ENCODE measurements around the gene SIRPB2. TPM values are rescaled to one million over a fixed set of nuclear protein-coding genes. Genes with fewer than 3 reads are reported as not detected.
A peak's percentile ranks its signal among the peaks of the same experiment; 100 is the strongest.

Gene SIRPB2
- total RNA-seq, 1 experiment from 2014 or later = 7.1 TPM

- TF ChIP-seq CTCF (conservative IDR thresholded peaks at IDR 0.05) (no peak), EZH2 (IDR thresholded peaks at IDR 0.05; ENCODE audit: low read depth) (no peak)
- intact Hi-C loops (cut with micrococcal nuclease; ENCODE audit: unreplicated experiment) = loop anchor here (1.0 kb wide), 2 partner anchors 10 to 11 kb away; no protein-coding TSS in a partner anchor
- Histone ChIP-seq H3K4me3 (peak overlapping the region; percentile 32), H2AFZ (peak overlapping the region; percentile 69; the same call in 1 of the 2 replicates), H3K27me3 (ENCODE audit: insufficient read depth, low read depth) (no peaks in the 10 kb centered on the region), H3F3A (ENCODE audit: insufficient read depth, low read depth) (peaks cover 59% of the 10 kb centered on the region), H3K79me2 (ENCODE audit: low read depth) (no peaks in the 10 kb centered on the region), H3K9me2 (ENCODE audit: insufficient read depth) (no peaks in the 10 kb centered on the region), H3K36me3 (ENCODE audit: low read depth) (no peaks in the 10 kb centered on the region), H3K27ac (peak overlapping the region; percentile 97), H3K4me1 (replicated peaks; ENCODE audit: insufficient read depth) (peaks cover 59% of the 10 kb centered on the region), H4K20me1 (ENCODE audit: insufficient read depth) (no peaks in the 10 kb centered on the region), H3K9me3 (ENCODE audit: insufficient read depth, low read depth) (peaks cover 13% of the 10 kb centered on the region), H3K4me2 (peak overlapping the region; percentile 78)
- no peak for DNase-seq
- ChIA-PET CTCF (interaction anchor here (1.6 kb wide), 1 partner anchor 15 kb away, joined by 6 read pairs; no protein-coding TSS in a partner anchor), POLR2A (ENCODE audit: unreplicated experiment) (interaction anchor here (0.6 to 1.0 kb wide), 4 partner anchors 10 to 982 kb away, joined by 3 to 5 read pairs (median 4); no protein-coding TSS in a partner anchor)
- BruUV-seq (replicated peaks) = TSS peak; percentile 97
Observed at GRCh38 chr20:1489325-1489724, 1.9 kb downstream of the SIRPB2 start.

DNA sequence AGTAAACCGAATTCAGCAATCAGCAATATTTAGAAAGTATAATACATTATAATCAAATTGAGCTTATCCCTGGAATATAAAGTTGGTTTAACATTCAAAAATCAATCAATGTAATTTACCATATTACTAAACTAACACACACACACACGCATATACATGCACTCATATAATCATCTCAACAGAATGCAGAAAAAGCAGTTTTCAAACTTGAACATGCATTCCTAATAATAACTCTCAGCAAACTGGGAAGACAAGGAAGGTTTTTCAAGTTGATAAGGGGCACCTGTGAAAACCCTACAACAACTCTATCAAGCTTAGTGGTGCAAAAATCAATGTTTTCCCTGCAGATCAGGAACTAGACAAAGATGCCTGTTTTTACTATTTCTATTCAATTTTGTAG is 4.7 kb downstream of the SIRPB2 start:
- TF ChIP-seq EZH2 (IDR thresholded peaks at IDR 0.05; ENCODE audit: low read depth) (no peak), CTCF (conservative IDR thresholded peaks at IDR 0.05) (no peak)
- CTCF ChIA-PET = interaction anchor here (0.6 kb wide), 1 partner anchor 9 kb away, joined by 4 read pairs; no protein-coding TSS in a partner anchor
- no peak for DNase-seq
- no peak overlapping the region for H2AFZ ChIP-seq
- no peak overlapping the region for H3K27ac ChIP-seq
- BruUV-seq (replicated peaks) = no TSS peak
- peaks cover 52% of the 10 kb centered on the region for H3F3A ChIP-seq (ENCODE audit: insufficient read depth, low read depth)
- H3K9me3 ChIP-seq (ENCODE audit: insufficient read depth, low read depth) = peaks cover 13% of the 10 kb centered on the region
- no peaks in the 10 kb centered on the region for H4K20me1 ChIP-seq (ENCODE audit: insufficient read depth)
- H3K9me2 ChIP-seq (ENCODE audit: insufficient read depth) = no peaks in the 10 kb centered on the region
- H3K36me3 ChIP-seq (ENCODE audit: low read depth) = no peaks in the 10 kb centered on the region
- no peak overlapping the region for H3K4me3 ChIP-seq
- H3K79me2 ChIP-seq (ENCODE audit: low read depth) = no peaks in the 10 kb centered on the region
- POLR2A ChIA-PET (ENCODE audit: unreplicated experiment) = interaction anchor here (0.7 kb wide), 1 partner anchor 273 kb away, joined by 6 read pairs; no protein-coding TSS in a partner anchor
- intact Hi-C loops (cut with micrococcal nuclease; ENCODE audit: unreplicated experiment) = no loop called here
- H3K4me1 ChIP-seq (replicated peaks; ENCODE audit: insufficient read depth) = peaks cover 61% of the 10 kb centered on the region
- no peak overlapping the region for H3K4me2 ChIP-seq
- H3K27me3 ChIP-seq (ENCODE audit: insufficient read depth, low read depth) = no peaks in the 10 kb centered on the region

DNA sequence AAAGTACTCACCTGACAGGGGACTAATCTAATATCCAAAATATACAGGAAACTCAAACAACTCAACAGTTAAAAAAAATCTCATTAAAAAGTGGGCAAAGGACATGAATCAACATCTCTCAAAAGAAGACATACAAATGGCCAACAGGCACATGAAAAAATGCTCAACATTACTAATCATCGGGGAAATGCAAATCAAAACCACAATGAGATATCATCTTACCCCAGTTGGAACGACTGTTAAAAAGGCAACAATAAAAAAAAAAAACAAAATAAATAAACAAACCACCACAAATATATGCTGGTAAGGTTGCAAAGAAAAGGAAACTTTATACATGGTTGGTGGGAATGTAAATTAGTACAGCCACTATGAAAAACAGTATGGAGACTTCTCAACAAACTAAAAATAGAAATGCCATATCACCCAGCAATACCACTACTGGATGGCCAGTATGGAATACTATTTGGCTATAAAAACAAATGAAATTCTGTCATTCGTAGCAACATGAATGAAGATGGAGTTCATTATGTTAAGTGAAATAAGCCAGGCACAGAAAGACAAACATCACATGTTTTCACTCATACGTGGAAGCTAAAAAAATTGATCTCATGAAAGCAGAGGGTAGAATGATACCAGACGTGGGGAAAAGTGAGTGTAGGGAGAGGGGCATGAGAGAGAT is 6.6 kb downstream of the SIRPB2 start:
- Histone ChIP-seq H2AFZ (peak overlapping the region; percentile 46), H3K9me3 (ENCODE audit: insufficient read depth, low read depth) (peaks cover 13% of the 10 kb centered on the region), H3K4me1 (replicated peaks; ENCODE audit: insufficient read depth) (peaks cover 50% of the 10 kb centered on the region), H4K20me1 (ENCODE audit: insufficient read depth) (no peaks in the 10 kb centered on the region), H3K27ac (peak overlapping the region; percentile 36), H3K4me3 (peak overlapping the region; percentile 3; the same call in 1 of the 2 replicates), H3K9me2 (ENCODE audit: insufficient read depth) (no peaks in the 10 kb centered on the region), H3K27me3 (ENCODE audit: insufficient read depth, low read depth) (no peaks in the 10 kb centered on the region), H3K36me3 (ENCODE audit: low read depth) (no peaks in the 10 kb centered on the region), H3K4me2 (peak overlapping the region; percentile 38), H3F3A (ENCODE audit: insufficient read depth, low read depth) (peaks cover 33% of the 10 kb centered on the region), H3K79me2 (ENCODE audit: low read depth) (no peaks in the 10 kb centered on the region)
- peak in 1 of 2 experiments; percentile 62 for DNase-seq
- ChIA-PET CTCF (interaction anchor here (0.6 kb wide), 1 partner anchor 37 kb away, joined by 7 read pairs; no protein-coding TSS in a partner anchor), POLR2A (ENCODE audit: unreplicated experiment) (interaction anchor here (0.6 kb wide), 2 partner anchors 16 to 173 kb away, joined by 3 read pairs; no protein-coding TSS in a partner anchor)
- no TSS peak for BruUV-seq (replicated peaks)
- intact Hi-C loops (cut with micrococcal nuclease; ENCODE audit: unreplicated experiment) = no loop called here
- TF ChIP-seq CTCF (conservative IDR thresholded peaks at IDR 0.05) = no peak
- no peak for TF ChIP-seq EZH2 (IDR thresholded peaks at IDR 0.05; ENCODE audit: low read depth)
